ENCODE results near the gene NEMP2.

NEMP2 gene

DNA sequence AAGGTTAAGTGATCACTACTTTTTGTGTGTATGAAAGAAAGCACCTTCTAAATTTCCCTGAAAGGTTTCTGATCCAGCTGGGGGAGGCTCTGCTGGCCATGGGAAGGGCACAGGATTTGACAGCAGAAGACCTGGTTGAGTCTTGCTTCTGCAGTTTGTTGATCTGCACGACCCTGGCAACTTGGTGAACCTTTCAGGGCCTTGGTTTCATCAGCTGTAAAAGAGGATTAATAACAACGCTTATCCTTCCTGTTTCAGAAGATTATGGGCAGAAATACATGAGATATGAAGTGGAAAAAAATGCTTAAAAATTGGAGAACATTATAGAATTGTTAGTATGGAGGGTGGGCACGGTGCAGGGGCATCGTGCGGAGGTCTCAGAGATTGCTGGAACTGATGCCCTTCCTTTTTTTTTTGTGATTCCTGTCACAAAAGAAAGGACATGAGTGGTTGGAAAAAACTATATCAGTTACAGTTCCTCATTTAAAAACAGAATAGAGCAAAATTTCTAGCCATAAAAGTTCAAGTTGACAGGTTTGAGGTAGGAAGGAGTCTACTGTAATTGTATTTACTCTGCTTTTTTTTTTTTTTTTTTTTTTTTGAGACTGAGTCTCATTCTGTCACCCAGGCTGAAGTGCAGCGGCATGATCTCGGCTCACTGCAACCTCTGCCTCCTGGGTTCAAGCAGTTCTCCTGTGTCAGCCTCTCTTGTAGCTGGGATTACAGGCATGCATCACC, 79.0 kb downstream of the NEMP2 start:
- DNase-seq: no peak

DNA sequence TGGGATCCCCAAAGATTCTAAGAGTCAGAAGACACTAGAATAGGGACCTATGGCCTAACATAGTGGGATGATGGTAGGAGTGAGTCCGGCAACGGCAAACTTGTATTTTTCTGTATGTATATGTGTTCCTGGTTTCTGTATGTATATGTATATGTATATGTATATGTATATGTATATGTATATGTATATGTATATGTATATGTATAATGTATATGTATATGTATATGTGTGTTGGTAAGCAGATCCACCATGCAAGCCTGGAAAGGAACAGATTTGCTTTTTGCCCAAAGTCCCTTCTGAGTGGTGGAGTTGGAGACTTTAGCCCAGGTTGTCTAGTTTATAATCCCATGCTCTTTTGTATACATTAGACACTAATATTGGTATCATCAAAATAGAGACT, 79.7 kb downstream of the NEMP2 start:
- DNase-seq: no peak

Data from NCI-H345 (cell line).